Chondrocyte (in vitro differentiated cells): ENCODE data around the gene PFDN4. TPM values are rescaled to one million over a fixed set of nuclear protein-coding genes. Genes with fewer than 3 reads are reported as not detected.

ENCODE experiments used
- DNase-seq: peaks from one replicate; pipeline ENCODE4 v3.0.0; 2021; ENCODE audit warnings: mixed read lengths, low spot score
- H3K27ac Mint-ChIP-seq: one replicate; pipeline ENCODE4 v1.8.0; 2021; ENCODE audit warnings: mild to moderate bottlenecking, moderate library complexity, mixed read lengths; ENCODE audit not compliant: unreplicated experiment
- H3K27me3 Mint-ChIP-seq: 2 replicates; pipeline ENCODE4 v1.8.0; 2021; ENCODE audit warnings: low read depth, mixed read lengths
- H3K36me3 Mint-ChIP-seq: 2 replicates; pipeline ENCODE4 v1.8.0; 2021; ENCODE audit warnings: low read depth, mixed read lengths
- H3K4me1 Mint-ChIP-seq: 2 replicates; pipeline ENCODE4 v1.8.0; 2021; ENCODE audit warnings: low read depth, mild to moderate bottlenecking, mixed read lengths
- H3K4me3 Mint-ChIP-seq: one replicate; pipeline ENCODE4 v1.8.0; 2021; ENCODE audit warnings: mild to moderate bottlenecking, moderate library complexity, mixed read lengths; ENCODE audit not compliant: unreplicated experiment
- H3K9me3 Mint-ChIP-seq: 2 replicates; pipeline ENCODE4 v1.8.0; 2021; ENCODE audit warnings: low read depth, mixed read lengths
- total RNA-seq: library from RNA; stranded (reverse); gene quantifications from 3 replicates; pipeline ENCODE4 v1.2.1, GENCODE V29; 2021
- TF ChIP-seq, protein P1 (sequence below): fragments of 200-600 bp; sonication (generic); IDR thresholded peaks from 2 replicates; pipeline ENCODE4 v1.5.0; 2021; ENCODE audit warnings: antibody characterized with exemption, mild to moderate bottlenecking, moderate library complexity

Gene PFDN4
- total RNA-seq, 1 donor from 2014 or later, result 18.6 TPM

DNA sequence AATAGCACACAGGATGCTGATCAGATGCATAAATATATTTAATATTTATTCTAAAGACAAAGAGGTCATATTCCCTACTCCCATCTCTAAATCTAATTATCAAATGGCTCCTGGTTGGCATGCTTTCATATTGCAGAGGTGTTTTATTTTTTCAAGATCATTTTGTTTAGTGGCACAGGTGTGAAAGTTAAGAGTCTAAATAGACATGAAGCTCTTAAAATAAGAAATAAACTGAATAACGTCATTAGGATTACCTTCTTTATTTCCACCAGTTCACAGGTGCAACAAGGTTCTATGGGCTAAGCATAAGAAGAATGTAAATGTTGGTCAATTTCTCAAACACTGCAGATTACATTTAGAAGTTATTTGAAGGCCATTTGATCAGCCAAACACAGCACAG, 27.0 kb upstream of the PFDN4 start:
- TF ChIP-seq, protein P1, sequence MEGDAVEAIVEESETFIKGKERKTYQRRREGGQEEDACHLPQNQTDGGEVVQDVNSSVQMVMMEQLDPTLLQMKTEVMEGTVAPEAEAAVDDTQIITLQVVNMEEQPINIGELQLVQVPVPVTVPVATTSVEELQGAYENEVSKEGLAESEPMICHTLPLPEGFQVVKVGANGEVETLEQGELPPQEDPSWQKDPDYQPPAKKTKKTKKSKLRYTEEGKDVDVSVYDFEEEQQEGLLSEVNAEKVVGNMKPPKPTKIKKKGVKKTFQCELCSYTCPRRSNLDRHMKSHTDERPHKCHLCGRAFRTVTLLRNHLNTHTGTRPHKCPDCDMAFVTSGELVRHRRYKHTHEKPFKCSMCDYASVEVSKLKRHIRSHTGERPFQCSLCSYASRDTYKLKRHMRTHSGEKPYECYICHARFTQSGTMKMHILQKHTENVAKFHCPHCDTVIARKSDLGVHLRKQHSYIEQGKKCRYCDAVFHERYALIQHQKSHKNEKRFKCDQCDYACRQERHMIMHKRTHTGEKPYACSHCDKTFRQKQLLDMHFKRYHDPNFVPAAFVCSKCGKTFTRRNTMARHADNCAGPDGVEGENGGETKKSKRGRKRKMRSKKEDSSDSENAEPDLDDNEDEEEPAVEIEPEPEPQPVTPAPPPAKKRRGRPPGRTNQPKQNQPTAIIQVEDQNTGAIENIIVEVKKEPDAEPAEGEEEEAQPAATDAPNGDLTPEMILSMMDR, result no peak
- H3K4me3 Mint-ChIP-seq, result no peak overlapping the region
- DNase-seq, result no peak
- H3K36me3 Mint-ChIP-seq, result no peaks in the 10 kb centered on the region
- H3K27ac Mint-ChIP-seq, result no peak overlapping the region
- H3K4me1 Mint-ChIP-seq, result no peaks in the 10 kb centered on the region
- H3K27me3 Mint-ChIP-seq, result peaks cover 45% of the 10 kb centered on the region
- no peaks in the 10 kb centered on the region for H3K9me3 Mint-ChIP-seq

DNA sequence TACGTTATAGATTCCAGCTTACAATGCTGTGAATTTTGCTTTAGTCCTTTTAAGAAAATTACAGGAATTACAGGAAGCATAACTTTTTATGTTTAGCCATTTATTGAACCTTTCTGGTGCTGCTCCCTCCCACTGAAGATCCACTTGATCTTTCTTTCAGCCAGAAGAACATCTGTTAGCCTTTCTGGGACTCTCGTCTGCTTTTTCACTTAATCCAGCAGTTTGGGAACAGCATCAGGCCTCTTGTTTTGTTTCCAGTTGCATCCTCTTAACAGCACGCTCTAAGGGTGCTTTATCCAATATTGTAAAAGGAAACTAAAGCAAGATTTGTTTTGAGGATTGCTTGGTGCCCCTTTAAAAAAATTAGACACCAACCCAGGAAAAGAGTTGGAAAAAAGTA, 23.8 kb upstream of the PFDN4 start:
- no peaks in the 10 kb centered on the region for H3K4me1 Mint-ChIP-seq
- peaks cover 40% of the 10 kb centered on the region for H3K27me3 Mint-ChIP-seq
- no peak overlapping the region for H3K27ac Mint-ChIP-seq
- DNase-seq, result no peak
- TF ChIP-seq, protein P1, result no peak
- H3K36me3 Mint-ChIP-seq, result no peaks in the 10 kb centered on the region
- H3K9me3 Mint-ChIP-seq, result no peaks in the 10 kb centered on the region
- H3K4me3 Mint-ChIP-seq, result no peak overlapping the region

DNA sequence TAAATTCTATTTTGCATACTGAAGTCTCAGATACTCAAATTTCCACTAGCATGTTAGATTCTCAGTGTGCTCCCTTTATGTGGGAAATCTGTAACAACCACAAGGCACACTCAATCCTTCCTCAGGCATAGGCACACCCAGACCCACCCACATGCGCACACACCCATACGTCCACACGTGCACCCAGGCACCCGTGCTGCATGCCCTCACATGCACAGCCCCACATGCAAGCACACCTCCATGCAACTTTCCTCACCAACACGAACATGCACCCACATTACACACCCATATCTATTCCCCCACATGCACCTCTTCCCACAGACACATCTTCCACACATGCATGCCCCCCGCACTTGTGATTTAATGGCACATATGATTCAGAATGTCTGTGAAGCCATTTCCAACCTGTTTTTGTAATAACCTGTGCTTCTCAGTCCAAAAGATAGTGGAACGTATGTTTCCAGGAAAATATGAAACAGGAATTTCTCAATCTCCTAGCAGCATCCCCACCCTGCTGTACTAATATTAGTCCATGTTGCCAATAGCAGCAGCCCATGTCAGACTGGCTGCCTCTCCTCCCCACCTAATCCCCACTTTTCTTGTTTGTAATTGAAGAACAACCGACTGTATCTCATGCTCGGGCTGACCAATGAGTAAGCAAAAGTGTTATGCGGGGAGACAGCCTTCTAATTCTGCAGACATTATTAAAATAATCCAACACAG, 22.8 kb upstream of the PFDN4 start:
- Mint-ChIP-seq H3K36me3 (no peaks in the 10 kb centered on the region), H3K27ac (no peak overlapping the region), H3K4me1 (no peaks in the 10 kb centered on the region), H3K4me3 (no peak overlapping the region), H3K27me3 (peaks cover 40% of the 10 kb centered on the region), H3K9me3 (no peaks in the 10 kb centered on the region)
- TF ChIP-seq, protein P1, result no peak
- DNase-seq, result no peak

DNA sequence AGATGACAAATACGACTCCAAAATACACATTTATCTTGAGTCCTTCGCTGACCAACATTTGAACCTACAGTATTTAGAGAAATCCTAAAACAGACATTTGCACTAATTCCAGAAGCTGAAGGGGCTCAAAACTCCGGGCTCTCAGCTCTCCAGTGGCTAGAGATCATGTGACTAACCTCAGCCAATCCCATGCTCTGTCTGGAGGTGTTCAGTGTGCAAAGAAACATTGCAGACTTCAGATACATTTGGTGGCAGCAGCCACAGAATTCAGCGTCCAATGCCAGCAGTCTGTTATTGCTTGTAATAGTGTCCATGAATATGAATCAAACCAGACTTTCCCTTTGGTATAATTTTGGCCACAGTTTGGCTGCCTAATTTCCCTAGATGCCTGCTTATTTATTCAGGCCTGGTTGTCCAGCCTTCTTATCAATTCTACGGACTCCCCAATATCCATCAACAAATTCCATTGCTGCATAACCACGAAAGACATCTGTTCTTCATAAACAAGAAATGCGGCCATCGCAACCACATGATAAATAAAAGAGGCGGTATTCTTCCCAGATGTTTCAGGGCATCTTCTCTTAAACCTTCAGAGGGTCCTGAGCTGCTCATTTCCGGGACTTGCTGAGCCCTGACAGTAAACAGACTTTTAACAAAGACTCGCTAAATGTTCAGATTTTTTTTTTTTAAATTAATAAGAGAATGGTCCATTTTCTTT, 19.6 kb upstream of the PFDN4 start:
- Mint-ChIP-seq H3K27ac (no peak overlapping the region), H3K27me3 (peaks cover 21% of the 10 kb centered on the region)
- no peak for DNase-seq

DNA sequence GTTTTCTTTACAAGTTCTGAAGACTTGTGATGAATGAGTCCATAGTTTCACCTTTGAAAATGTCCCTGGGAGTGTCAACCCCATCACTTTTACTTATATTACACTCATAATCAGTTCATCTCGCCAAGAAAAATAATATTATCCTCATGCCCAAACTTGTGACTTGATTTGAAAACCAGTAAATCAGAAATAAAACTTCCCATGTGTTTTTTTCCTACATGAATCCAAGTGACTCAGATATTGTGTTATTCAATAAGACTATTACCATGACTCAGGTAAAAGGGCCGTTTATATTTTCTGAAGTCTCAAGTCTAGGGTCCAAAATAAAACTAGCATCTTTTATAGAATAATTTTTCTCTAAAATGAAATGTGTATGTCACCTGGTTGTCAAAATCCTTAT, 18.3 kb upstream of the PFDN4 start:
- TF ChIP-seq, protein P1, result no peak
- Mint-ChIP-seq H3K36me3 (no peaks in the 10 kb centered on the region), H3K27ac (no peak overlapping the region), H3K4me1 (no peaks in the 10 kb centered on the region), H3K9me3 (no peaks in the 10 kb centered on the region), H3K4me3 (no peak overlapping the region), H3K27me3 (peaks cover 16% of the 10 kb centered on the region)
- DNase-seq, result no peak

More for the DNA sequence above, 19.6 kb upstream of the PFDN4 start:
- Mint-ChIP-seq H3K36me3 (no peaks in the 10 kb centered on the region), H3K4me1 (no peaks in the 10 kb centered on the region), H3K4me3 (no peak overlapping the region), H3K9me3 (no peaks in the 10 kb centered on the region)
- TF ChIP-seq, protein P1, result no peak
